OCI-LY1 (cell line): ENCODE data around the gene MYO16.

ENCODE experiments used
- CTCF ChIP-seq: fragments of 200-600 bp; sonication (generic), shearing (Covaris generic); IDR thresholded peaks from 2 replicates; pipeline ENCODE4 v1.5.1; 2017; ENCODE audit warnings: mild to moderate bottlenecking, antibody characterized with exemption, low read length, moderate library complexity, mixed read lengths
- EZH2 ChIP-seq: fragments of 200-600 bp; sonication (generic), shearing (Covaris generic); IDR thresholded peaks from 2 replicates; pipeline ENCODE4 v1.8.0; 2017; ENCODE audit warnings: borderline replicate concordance, mixed run types, mild to moderate bottlenecking, antibody characterized with exemption, low read length, moderate library complexity, mixed read lengths

- TF ChIP-seq CTCF (no peak), EZH2 (no peak)
Observed at GRCh38 chr13:108733022-108733560, 103.7 kb downstream of the MYO16 start.
